Transverse colon (tissue), 4 donors: ENCODE results near the gene VWA3B.

Experiments
- EP300 ChIP-seq: sonication (generic); formaldehyde crosslinking; IDR thresholded peaks from one replicate; pipeline ENCODE4 v1.6.1; 2017; ENCODE audit warnings: antibody characterized with exemption, low read depth
- POLR2AphosphoS5 ChIP-seq, 3 donors: sonication (generic); formaldehyde crosslinking; IDR thresholded peaks; one replicate each; pipeline ENCODE4 v1.6.1; 2016; ENCODE audit warnings: antibody characterized with exemption in 3 of 3
- TF ChIP-seq, protein P1 (sequence below), 5 experiments: fragments of 200-600 bp in 3 of 5; fragments of 450-650 bp in 2 of 5; sonication (generic) in 3 of 5; IDR thresholded peaks; 1 replicate in 2 of 5; 2 replicates in 3 of 5; pipeline ENCODE4 v1.5.1; 2016 to 2017; ENCODE audit warnings: antibody characterized with exemption in 5 of 5, inconsistent platforms in 3 of 5, mild to moderate bottlenecking in 2 of 5, moderate library complexity in 1 of 5

DNA sequence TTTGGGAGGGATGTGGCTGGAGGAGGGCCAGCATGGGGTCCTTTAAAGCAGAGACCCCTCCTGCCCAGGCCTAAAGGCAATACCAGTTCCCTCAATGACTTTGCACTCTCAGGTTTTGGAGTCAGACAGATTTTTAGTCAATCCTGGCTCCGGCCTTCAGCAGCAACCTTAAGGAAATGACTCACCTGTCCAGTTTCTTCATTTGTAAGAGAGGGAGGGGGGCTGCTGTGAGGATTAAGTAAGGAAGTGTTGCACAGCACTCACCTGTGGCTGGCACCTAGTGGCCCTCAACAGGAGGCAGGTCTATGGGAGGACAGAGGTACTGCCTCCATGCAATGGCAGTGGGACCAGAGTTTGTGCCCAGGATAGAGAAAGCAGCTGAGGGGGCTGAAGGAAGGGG lies 273.0 kb downstream of the VWA3B start:
- TF ChIP-seq, protein P1, sequence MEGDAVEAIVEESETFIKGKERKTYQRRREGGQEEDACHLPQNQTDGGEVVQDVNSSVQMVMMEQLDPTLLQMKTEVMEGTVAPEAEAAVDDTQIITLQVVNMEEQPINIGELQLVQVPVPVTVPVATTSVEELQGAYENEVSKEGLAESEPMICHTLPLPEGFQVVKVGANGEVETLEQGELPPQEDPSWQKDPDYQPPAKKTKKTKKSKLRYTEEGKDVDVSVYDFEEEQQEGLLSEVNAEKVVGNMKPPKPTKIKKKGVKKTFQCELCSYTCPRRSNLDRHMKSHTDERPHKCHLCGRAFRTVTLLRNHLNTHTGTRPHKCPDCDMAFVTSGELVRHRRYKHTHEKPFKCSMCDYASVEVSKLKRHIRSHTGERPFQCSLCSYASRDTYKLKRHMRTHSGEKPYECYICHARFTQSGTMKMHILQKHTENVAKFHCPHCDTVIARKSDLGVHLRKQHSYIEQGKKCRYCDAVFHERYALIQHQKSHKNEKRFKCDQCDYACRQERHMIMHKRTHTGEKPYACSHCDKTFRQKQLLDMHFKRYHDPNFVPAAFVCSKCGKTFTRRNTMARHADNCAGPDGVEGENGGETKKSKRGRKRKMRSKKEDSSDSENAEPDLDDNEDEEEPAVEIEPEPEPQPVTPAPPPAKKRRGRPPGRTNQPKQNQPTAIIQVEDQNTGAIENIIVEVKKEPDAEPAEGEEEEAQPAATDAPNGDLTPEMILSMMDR (IDR thresholded peaks at IDR 0.05), result no peak
- TF ChIP-seq POLR2AphosphoS5 (IDR thresholded peaks at IDR 0.05) (no peak), EP300 (no peak)
